ENCODE measurements around the gene MCUB. TPM values are rescaled to one million over a fixed set of nuclear protein-coding genes. Genes with fewer than 3 reads are reported as not detected.

MCUB gene
- total and polyA plus RNA-seq, 2 experiments from 2014 or later: 32.9 to 52.6 TPM

GRCh38 chr4:109649872-109650271 lies 89.8 kb downstream of the MCUB start:
- TF ChIP-seq EZH2phosphoT487 (IDR thresholded peaks at IDR 0.05; ENCODE audit: insufficient read depth, low read depth) (no peak), EZH2 (IDR thresholded peaks at IDR 0.05; ENCODE audit: insufficient read depth, poor library complexity, severe bottlenecking) (no peak)
- H3F3A ChIP-seq (ENCODE audit: insufficient read depth): no peaks in the 10 kb centered on the region
- no peaks in the 10 kb centered on the region for H3K36me3 ChIP-seq (ENCODE audit: low read depth)
- no peaks in the 10 kb centered on the region for H4K20me1 ChIP-seq (ENCODE audit: insufficient read depth)
- no peak overlapping the region for H3K27ac ChIP-seq
- H2AFZ ChIP-seq: no peak overlapping the region
- no peaks in the 10 kb centered on the region for H3K4me1 ChIP-seq (ENCODE audit: insufficient read depth)
- in situ Hi-C loops (cut with MboI): no loop called here
- H3K4me3 ChIP-seq: no peak overlapping the region
- H3K27me3 ChIP-seq (replicated peaks; ENCODE audit: insufficient read depth): no peaks in the 10 kb centered on the region
- H3K9ac ChIP-seq: no peak overlapping the region
- WGBS, 2 experiments (ENCODE audit: low coverage in 1 of 2, low lambda C conversion rate in 2 of 2, missing lambda C conversion rate in 2 of 2): 89 to 95% methylated on average over 1 of the region's 1 CpG
- H3K9me3 ChIP-seq (ENCODE audit: low read depth): peaks cover 6% of the 10 kb centered on the region
- H3K9me2 ChIP-seq (ENCODE audit: insufficient read depth): no peaks in the 10 kb centered on the region
- no peaks in the 10 kb centered on the region for H3K79me2 ChIP-seq (ENCODE audit: insufficient read depth)
- no peak for DNase-seq
- no peak overlapping the region for H3K4me2 ChIP-seq (ENCODE audit: unreplicated experiment)

DNA sequence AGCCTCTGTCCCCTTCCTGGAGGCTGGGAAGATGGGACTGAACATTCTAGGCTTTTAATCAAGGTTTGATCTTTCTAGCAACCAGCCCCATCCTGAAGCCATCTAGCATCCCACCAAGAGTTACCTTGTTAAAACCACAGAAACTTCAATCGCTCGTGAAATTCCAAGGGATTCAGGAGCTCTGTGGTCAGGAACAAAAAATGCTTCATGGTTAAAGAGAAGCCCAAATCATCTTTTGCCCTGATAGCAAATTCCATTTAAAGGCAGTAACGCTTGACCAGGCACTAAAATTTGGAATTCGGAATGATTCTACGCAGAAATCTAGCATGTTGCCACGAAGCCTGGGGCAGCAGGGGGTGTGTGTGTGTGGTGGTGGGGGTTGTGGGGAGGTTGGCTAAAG lies 95.3 kb downstream of the MCUB start:
- no peaks in the 10 kb centered on the region for H3K9me2 ChIP-seq (ENCODE audit: insufficient read depth)
- H3K27ac ChIP-seq: no peak overlapping the region
- H3K27me3 ChIP-seq (replicated peaks; ENCODE audit: insufficient read depth): no peaks in the 10 kb centered on the region
- no peaks in the 10 kb centered on the region for H3K4me1 ChIP-seq (ENCODE audit: insufficient read depth)
- no peaks in the 10 kb centered on the region for H3F3A ChIP-seq (ENCODE audit: insufficient read depth)
- H3K9me3 ChIP-seq (ENCODE audit: low read depth): no peaks in the 10 kb centered on the region
- H3K36me3 ChIP-seq (ENCODE audit: low read depth): no peaks in the 10 kb centered on the region
- H3K4me3 ChIP-seq: no peak overlapping the region
- no peak overlapping the region for H3K9ac ChIP-seq
- in situ Hi-C loops (cut with MboI): no loop called here
- no peak overlapping the region for H3K4me2 ChIP-seq (ENCODE audit: unreplicated experiment)
- no peak overlapping the region for H2AFZ ChIP-seq
- DNase-seq: no peak
- no peaks in the 10 kb centered on the region for H4K20me1 ChIP-seq (ENCODE audit: insufficient read depth)
- TF ChIP-seq EZH2phosphoT487 (IDR thresholded peaks at IDR 0.05; ENCODE audit: insufficient read depth, low read depth) (no peak), EZH2 (IDR thresholded peaks at IDR 0.05; ENCODE audit: insufficient read depth, poor library complexity, severe bottlenecking) (no peak)
- no peaks in the 10 kb centered on the region for H3K79me2 ChIP-seq (ENCODE audit: insufficient read depth)
- 85 to 89% methylated on average over 6 of the region's 6 CpGs for WGBS, 2 experiments (ENCODE audit: low coverage in 1 of 2, low lambda C conversion rate in 2 of 2, missing lambda C conversion rate in 2 of 2)

- no peaks in the 10 kb centered on the region for H3K9me2 ChIP-seq (ENCODE audit: insufficient read depth)
- no peaks in the 10 kb centered on the region for H4K20me1 ChIP-seq (ENCODE audit: insufficient read depth)
- H3K27me3 ChIP-seq (replicated peaks; ENCODE audit: insufficient read depth): no peaks in the 10 kb centered on the region
- H3K4me3 ChIP-seq: no peak overlapping the region
- no peak for DNase-seq
- no peaks in the 10 kb centered on the region for H3K36me3 ChIP-seq (ENCODE audit: low read depth)
- no peak overlapping the region for H3K4me2 ChIP-seq (ENCODE audit: unreplicated experiment)
- in situ Hi-C loops (cut with MboI): no loop called here
- H2AFZ ChIP-seq: no peak overlapping the region
- no peaks in the 10 kb centered on the region for H3F3A ChIP-seq (ENCODE audit: insufficient read depth)
- no peaks in the 10 kb centered on the region for H3K4me1 ChIP-seq (ENCODE audit: insufficient read depth)
- 59 to 68% methylated on average over 9 of the region's 9 CpGs for WGBS, 2 experiments (ENCODE audit: low coverage in 1 of 2, low lambda C conversion rate in 2 of 2, missing lambda C conversion rate in 2 of 2)
- H3K27ac ChIP-seq: no peak overlapping the region
- no peak overlapping the region for H3K9ac ChIP-seq
- no peak for TF ChIP-seq EZH2 (IDR thresholded peaks at IDR 0.05; ENCODE audit: insufficient read depth, poor library complexity, severe bottlenecking)
- TF ChIP-seq EZH2phosphoT487 (IDR thresholded peaks at IDR 0.05; ENCODE audit: insufficient read depth, low read depth): no peak
- no peaks in the 10 kb centered on the region for H3K9me3 ChIP-seq (ENCODE audit: low read depth)
- no peaks in the 10 kb centered on the region for H3K79me2 ChIP-seq (ENCODE audit: insufficient read depth)
These were observed 97.9 kb downstream of the MCUB start for GRCh38 chr4:109657854-109658418.

GRCh38 chr4:109658871-109659410 lies 98.9 kb downstream of the MCUB start:
- TF ChIP-seq EZH2 (IDR thresholded peaks at IDR 0.05; ENCODE audit: insufficient read depth, poor library complexity, severe bottlenecking) (no peak), EZH2phosphoT487 (IDR thresholded peaks at IDR 0.05; ENCODE audit: insufficient read depth, low read depth) (no peak)
- in situ Hi-C loops (cut with MboI): no loop called here
- H3K4me2 ChIP-seq (ENCODE audit: unreplicated experiment): no peak overlapping the region
- H3K27me3 ChIP-seq (replicated peaks; ENCODE audit: insufficient read depth): no peaks in the 10 kb centered on the region
- no peaks in the 10 kb centered on the region for H3K36me3 ChIP-seq (ENCODE audit: low read depth)
- no peaks in the 10 kb centered on the region for H3K9me3 ChIP-seq (ENCODE audit: low read depth)
- no peaks in the 10 kb centered on the region for H3F3A ChIP-seq (ENCODE audit: insufficient read depth)
- no peak overlapping the region for H3K4me3 ChIP-seq
- H2AFZ ChIP-seq: no peak overlapping the region
- 79 to 80% methylated on average over 6 of the region's 6 CpGs for WGBS, 2 experiments (ENCODE audit: low coverage in 1 of 2, low lambda C conversion rate in 2 of 2, missing lambda C conversion rate in 2 of 2)
- no peak overlapping the region for H3K9ac ChIP-seq
- H3K79me2 ChIP-seq (ENCODE audit: insufficient read depth): no peaks in the 10 kb centered on the region
- no peak for DNase-seq
- no peaks in the 10 kb centered on the region for H4K20me1 ChIP-seq (ENCODE audit: insufficient read depth)
- no peaks in the 10 kb centered on the region for H3K9me2 ChIP-seq (ENCODE audit: insufficient read depth)
- no peak overlapping the region for H3K27ac ChIP-seq
- H3K4me1 ChIP-seq (ENCODE audit: insufficient read depth): no peaks in the 10 kb centered on the region

All from GM23248 (cell line).